GM19452 (cell line): ENCODE data around the gene ARL15.

Source experiments
- ATAC-seq: cut with Tn5 transposase; IDR thresholded peaks from one replicate; pipeline ENCODE4 v1.9.1; 2021; ENCODE audit not compliant: unreplicated experiment

Gene ARL15

GRCh38 chr5:53948598-53948997 is 361.8 kb downstream of the ARL15 start:
- ATAC-seq = no peak

- no peak for ATAC-seq
Measured at GRCh38 chr5:53946405-53947100, 363.8 kb downstream of the ARL15 start.

GRCh38 chr5:53944981-53945380 is 365.4 kb downstream of the ARL15 start:
- ATAC-seq = no peak

GRCh38 chr5:53943938-53944337 is 366.4 kb downstream of the ARL15 start:
- ATAC-seq = no peak

- ATAC-seq = no peak
Measured at GRCh38 chr5:53942724-53943123, 367.6 kb downstream of the ARL15 start.

- ATAC-seq = no peak
Measured at GRCh38 chr5:53940921-53941320, 369.5 kb downstream of the ARL15 start.

GRCh38 chr5:53937467-53937866 is 372.9 kb downstream of the ARL15 start:
- ATAC-seq = no peak

GRCh38 chr5:53936481-53937352 is 373.7 kb downstream of the ARL15 start:
- ATAC-seq = no peak

GRCh38 chr5:53934151-53934820 is 376.1 kb downstream of the ARL15 start:
- no peak for ATAC-seq

GRCh38 chr5:53932351-53932750 is 378.0 kb downstream of the ARL15 start:
- no peak for ATAC-seq

- no peak for ATAC-seq
Measured at GRCh38 chr5:53930457-53930856, 379.9 kb downstream of the ARL15 start.

GRCh38 chr5:53929570-53929969 is 380.8 kb downstream of the ARL15 start:
- no peak for ATAC-seq

- no peak for ATAC-seq
Measured at GRCh38 chr5:53929152-53929551, 381.2 kb downstream of the ARL15 start.

GRCh38 chr5:53928641-53929040 is 381.7 kb downstream of the ARL15 start:
- no peak for ATAC-seq

GRCh38 chr5:53927668-53928247 is 382.6 kb downstream of the ARL15 start:
- ATAC-seq = no peak

GRCh38 chr5:53926026-53926425 is 384.3 kb downstream of the ARL15 start:
- no peak for ATAC-seq

GRCh38 chr5:53924392-53924791 is 386.0 kb downstream of the ARL15 start:
- ATAC-seq = no peak

GRCh38 chr5:53923961-53924360 is 386.4 kb downstream of the ARL15 start:
- ATAC-seq = no peak

GRCh38 chr5:53922508-53923498 is 387.6 kb downstream of the ARL15 start:
- ATAC-seq = no peak

GRCh38 chr5:53917826-53918225 is 392.5 kb downstream of the ARL15 start:
- no peak for ATAC-seq
